WI38 (cell line): ENCODE results near the gene AGBL4.

ENCODE experiments used
- H3K4me3 ChIP-seq: 2 replicates; pipeline ENCODE4 v1.5.1; 2011; ENCODE audit warnings: low read depth, mild to moderate bottlenecking, control low read depth, low read length
- CTCF ChIP-seq: IDR thresholded peaks from 2 replicates; pipeline ENCODE4 v1.5.1; 2012; ENCODE audit warnings: low read depth, mild to moderate bottlenecking, control low read depth, low read length

AGBL4 gene

GRCh38 chr1:48960320-48960719, 1063.4 kb downstream of the AGBL4 start:
- H3K4me3 ChIP-seq: no peak overlapping the region
- no peak for TF ChIP-seq CTCF

GRCh38 chr1:48955774-48956173, 1068.0 kb downstream of the AGBL4 start:
- no peak overlapping the region for H3K4me3 ChIP-seq
- no peak for TF ChIP-seq CTCF

GRCh38 chr1:48953617-48954016, 1070.1 kb downstream of the AGBL4 start:
- no peak for TF ChIP-seq CTCF
- H3K4me3 ChIP-seq: no peak overlapping the region

GRCh38 chr1:48948562-48948961, 1075.2 kb downstream of the AGBL4 start:
- TF ChIP-seq CTCF: no peak
- H3K4me3 ChIP-seq: no peak overlapping the region

- no peak overlapping the region for H3K4me3 ChIP-seq
- TF ChIP-seq CTCF: no peak
Measured at GRCh38 chr1:48947761-48948537, 1075.8 kb downstream of the AGBL4 start.

GRCh38 chr1:48946070-48946469, 1077.7 kb downstream of the AGBL4 start:
- no peak overlapping the region for H3K4me3 ChIP-seq
- no peak for TF ChIP-seq CTCF

GRCh38 chr1:48944811-48945210, 1078.9 kb downstream of the AGBL4 start:
- no peak for TF ChIP-seq CTCF
- no peak overlapping the region for H3K4me3 ChIP-seq
